ENCODE measurements around the gene UBE2L5. TPM values are rescaled to one million over a fixed set of nuclear protein-coding genes. Genes with fewer than 3 reads are reported as not detected.

Gene UBE2L5
- total RNA-seq (2022; extraction: Qiagen RNA extraction) = not detected in 5 replicates

GRCh38 chr13:30422054-30422839 lies at the start of gene UBE2L5:
TSS of gene UBE2L5 (plus strand) at chr13:30422493. CDS start at chr13:30427991, 5,498 bp downstream.

GRCh38 chr13:30465593-30466357 lies 43.5 kb downstream of the UBE2L5 start, which contains the start of gene HMGB1:
TSS of gene HMGB1 (minus strand) at chr13:30465936. CDS start at chr13:30463680, 2,256 bp downstream.

Other genes with a start within 250 kb of the UBE2L5 start
- gene KATNAL1, start 114.9 kb upstream of the UBE2L5 start, total RNA-seq (2022; extraction: Qiagen RNA extraction) = 3.7 to 7.8 TPM (median 5.9 TPM) in 5 replicates
- 532 to 842 TPM (median 567 TPM) in 5 replicates for gene HMGB1, start 43.4 kb downstream of the UBE2L5 start, total RNA-seq (2022; extraction: Qiagen RNA extraction)
- 14.3 to 19.0 TPM (median 18.4 TPM) in 5 replicates for gene USPL1, start 195.4 kb downstream of the UBE2L5 start, total RNA-seq (2022; extraction: Qiagen RNA extraction)

All from A549 treated with Mapracorat at 1 μM for 4 hours (cell line).